CD4-positive, alpha-beta T cell treated with Interleukin-6 for 4 hours (primary cell): ENCODE data around the gene RELA.

ENCODE experiments used
- DNase-seq: peaks from one replicate; pipeline ENCODE4 v3.0.0-alpha.2; 2020; ENCODE audit warnings: mixed read lengths

The RELA gene

GRCh38 chr11:65611758-65612603 lies 50.7 kb downstream of the RELA start:
- DNase-seq = no peak

GRCh38 chr11:65611028-65611757 lies 51.5 kb downstream of the RELA start:
- no peak for DNase-seq

GRCh38 chr11:65610404-65610803 lies 52.3 kb downstream of the RELA start:
- DNase-seq = no peak

GRCh38 chr11:65609665-65610064 lies 53.1 kb downstream of the RELA start:
- no peak for DNase-seq

DNA sequence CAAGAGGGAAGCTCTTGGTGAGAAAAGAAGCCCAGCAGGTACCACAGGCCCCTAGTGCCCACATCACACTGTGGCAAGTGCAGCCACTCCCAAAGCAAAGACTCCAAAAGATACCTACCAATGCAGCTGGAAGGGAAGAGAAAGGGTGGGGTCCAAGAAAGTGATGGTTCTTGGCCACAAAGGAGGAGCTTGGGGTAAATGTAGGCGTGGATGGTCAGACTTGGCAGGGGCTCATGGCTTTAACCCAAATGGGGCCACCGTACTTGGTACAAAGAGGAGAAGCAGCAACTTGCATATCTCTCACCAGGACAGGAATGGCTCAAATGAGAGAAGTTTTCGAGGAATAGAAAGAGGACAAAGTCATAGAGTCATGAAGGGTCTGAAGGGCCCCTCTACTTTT lies 53.5 kb downstream of the RELA start:
- DNase-seq = no peak

GRCh38 chr11:65607614-65608426 lies 54.9 kb downstream of the RELA start:
- DNase-seq = no peak

- no peak for DNase-seq
These were observed 55.7 kb downstream of the RELA start for GRCh38 chr11:65606876-65607613.

DNA sequence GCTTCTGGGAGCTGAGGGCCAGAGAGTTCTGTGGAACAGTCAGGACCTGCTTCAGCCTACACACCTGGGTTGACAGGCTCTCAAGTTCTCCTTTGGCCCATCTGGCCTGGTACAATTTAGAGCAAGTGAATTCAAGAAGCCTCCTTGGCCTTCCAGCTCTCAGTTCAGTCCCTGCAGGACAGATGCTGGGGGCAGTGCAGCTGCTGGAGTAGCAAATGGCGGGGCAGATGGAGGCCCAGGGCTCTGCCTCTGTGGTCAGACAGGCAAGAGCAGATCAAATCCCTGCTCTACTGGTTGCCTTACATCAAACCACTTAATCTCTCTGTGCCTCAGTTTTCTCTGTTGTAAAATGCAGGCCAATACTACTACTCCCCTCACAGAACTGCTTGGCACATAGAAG lies 58.5 kb downstream of the RELA start:
- no peak for DNase-seq
